Putamen (tissue), 1 donor: ENCODE data around the gene NR6A1.
"Not testable (repeated sequence)": the region's sequence is repeated elsewhere in the genome, so short reads cannot be mapped to it uniquely, and the experiment has no call there.

Experiments
- DNase-seq: peaks from one replicate; pipeline ENCODE4 v3.0.0-alpha.2; 2016; ENCODE audit warnings: low spot score

The NR6A1 gene

GRCh38 chr9:124759327-124759726 is 11.8 kb downstream of the NR6A1 start:
- DNase-seq: no peak

DNA sequence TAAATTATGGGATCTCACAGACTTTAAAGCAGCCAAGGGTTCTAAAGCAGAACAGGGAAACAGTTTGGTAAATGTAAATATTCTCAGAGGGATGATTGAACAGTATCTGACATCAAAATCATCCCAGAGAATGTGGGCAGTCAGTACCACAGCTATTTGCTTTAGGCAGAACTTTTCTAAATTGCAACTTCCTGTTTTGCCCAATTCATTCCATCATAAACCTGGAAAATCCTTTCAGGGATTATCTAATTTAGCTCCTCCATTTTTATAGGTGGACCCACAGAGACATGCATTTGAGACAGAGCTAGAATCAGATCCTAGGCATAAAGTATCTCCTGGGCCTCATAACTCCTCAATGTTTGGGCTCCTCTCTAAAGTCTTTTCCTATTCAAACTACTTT is 12.4 kb downstream of the NR6A1 start:
- no peak for DNase-seq

DNA sequence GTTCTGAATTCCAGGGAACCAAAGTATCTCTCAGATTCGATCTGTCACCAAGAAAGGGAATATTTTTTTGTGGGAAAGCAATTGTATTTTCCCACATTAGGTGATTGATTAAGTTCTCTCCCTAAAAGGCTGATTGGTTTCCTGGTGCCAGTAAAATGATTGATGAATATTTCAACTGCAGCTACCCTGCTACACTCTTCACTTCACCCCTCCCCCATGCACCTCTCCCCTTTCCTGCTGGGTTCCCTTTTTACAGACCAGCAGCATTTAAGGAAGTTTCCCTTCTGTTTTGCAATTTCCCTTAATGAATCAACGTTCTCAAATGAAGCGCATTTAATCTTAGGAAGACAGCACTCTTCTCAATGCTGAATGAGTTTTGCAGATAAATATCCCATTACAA is 13.1 kb downstream of the NR6A1 start:
- DNase-seq: no peak

DNA sequence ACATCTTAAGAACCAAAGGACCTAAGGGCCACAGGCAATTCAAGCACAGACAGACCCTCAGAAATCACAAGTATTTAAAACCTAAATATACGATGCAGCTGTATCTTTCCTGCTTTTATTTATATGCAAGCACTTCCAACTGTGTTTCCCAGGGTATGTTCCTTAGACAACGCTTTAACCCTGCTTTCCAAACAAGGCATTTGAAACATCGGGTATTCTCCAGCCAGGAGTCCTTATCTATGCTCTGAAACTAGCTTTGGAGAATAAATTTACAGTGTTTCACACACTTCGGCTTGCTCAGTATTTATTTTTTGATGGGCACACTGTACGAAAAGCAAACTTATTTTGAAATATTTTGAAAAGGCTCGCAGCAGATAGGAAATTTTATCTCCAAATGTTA is 13.5 kb downstream of the NR6A1 start:
- DNase-seq: no peak

GRCh38 chr9:124756011-124756410 is 15.1 kb downstream of the NR6A1 start:
- no peak for DNase-seq

GRCh38 chr9:124755061-124755460 is 16.1 kb downstream of the NR6A1 start:
- DNase-seq: no peak

GRCh38 chr9:124754289-124754688 is 16.8 kb downstream of the NR6A1 start:
- DNase-seq: no peak

- no peak for DNase-seq
These were observed 18.1 kb downstream of the NR6A1 start for GRCh38 chr9:124752967-124753366.

DNA sequence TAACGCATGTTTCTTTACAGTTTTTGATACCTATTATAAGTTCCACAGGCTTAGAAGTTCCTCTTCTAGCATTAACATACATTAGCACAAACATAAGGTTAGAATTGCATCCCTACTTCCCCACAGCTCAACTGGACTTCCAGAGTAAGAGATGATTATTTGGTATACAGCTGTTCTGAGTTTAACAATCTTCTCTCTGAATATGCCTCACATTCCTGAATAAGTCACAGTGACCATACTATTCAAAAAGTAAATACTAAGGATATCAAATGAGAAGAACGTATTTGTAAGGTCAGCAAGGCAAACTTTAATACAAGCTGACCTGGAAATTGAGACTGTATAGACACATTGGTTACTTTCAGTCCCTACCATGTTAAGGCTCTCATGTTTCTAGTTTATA is 21.3 kb downstream of the NR6A1 start:
- no peak for DNase-seq

DNA sequence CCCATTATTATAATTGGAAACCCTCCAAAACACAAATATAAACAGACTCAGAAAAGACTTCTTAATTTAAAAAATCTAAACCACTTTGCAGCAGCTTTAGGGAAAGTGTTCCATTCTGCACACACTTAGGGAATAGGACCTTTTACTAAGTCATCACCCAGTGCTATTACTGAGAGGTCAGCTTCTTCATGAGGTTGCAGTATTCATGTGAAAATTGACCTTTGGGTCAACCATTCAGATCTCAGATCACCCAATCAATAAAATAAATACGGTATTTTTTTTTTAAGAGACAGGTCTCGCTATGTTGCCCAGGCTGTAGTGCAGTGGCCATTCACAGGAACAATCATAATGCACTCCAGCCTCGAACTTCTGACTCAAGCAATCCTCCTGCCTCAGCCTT is 21.8 kb downstream of the NR6A1 start:
- no peak for DNase-seq

DNA sequence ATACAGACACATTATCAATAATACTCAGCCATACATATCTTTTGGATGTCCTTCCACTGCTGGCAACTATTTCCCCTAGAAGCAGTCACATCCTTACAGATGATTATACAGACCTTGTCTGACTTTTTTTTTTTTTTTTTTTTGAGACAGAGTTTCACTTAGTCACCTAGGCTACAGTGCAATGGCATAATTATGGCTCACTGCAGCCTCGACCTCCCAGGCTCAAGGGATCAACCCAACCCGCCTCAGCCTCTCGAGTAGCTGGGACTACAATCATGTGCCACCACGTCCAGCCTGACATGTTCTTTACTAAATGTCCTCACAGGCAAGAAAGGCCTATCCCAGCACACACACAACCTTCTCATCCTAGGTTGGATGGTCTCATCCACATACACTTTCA is 24.0 kb downstream of the NR6A1 start:
- DNase-seq: no peak

DNA sequence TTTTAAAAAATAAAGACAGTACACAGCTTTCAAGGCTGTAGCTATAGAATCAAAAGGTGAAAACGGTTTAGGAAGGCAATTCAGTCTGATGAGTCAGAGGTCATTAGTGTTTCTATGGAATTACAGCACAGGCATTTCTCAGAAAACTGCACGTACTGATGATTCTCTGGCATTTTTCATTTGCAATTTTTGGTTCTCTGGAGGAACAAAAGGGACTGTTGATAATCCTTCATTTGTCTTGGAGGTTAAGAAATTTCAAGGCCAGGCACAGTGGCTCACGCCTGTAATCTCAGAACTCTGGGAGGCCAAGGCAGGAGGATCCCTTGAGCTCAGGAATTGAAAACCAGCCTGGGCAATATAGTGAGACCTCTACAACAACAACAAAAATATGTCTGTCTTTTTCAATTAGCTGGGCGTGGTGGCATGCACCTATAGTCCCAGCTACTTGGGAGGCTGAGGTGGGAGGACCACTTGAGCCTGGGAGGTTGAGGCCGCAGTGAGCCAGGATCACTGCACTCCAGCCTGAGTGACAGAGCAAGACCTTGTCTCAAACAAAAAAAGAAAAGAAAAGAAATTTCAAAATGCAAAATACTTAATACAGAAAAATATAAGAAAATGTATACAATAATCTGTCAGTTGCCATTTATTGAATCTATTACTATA is 27.3 kb downstream of the NR6A1 start:
- no peak for DNase-seq

DNA sequence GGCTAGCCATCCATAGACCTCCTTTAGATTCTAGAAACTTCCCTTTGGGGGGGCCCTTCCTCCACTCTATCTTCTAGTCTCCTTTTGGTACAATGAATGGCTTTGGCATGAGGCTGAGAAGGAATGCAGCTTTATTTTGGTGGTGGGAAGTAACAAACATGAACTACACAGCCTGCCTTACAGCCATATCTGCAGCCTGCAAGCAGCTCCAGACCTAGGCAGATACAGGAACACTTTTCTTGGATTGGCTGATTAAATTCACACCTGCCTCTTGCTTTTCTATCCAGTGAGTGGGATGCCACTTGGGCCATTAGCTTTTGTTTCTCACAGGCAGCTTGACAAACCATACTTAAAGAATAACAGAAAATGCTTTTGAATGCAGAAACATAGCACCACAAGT is 28.2 kb downstream of the NR6A1 start:
- no peak for DNase-seq

GRCh38 chr9:124741662-124742061 is 29.4 kb downstream of the NR6A1 start:
- DNase-seq: no peak

DNA sequence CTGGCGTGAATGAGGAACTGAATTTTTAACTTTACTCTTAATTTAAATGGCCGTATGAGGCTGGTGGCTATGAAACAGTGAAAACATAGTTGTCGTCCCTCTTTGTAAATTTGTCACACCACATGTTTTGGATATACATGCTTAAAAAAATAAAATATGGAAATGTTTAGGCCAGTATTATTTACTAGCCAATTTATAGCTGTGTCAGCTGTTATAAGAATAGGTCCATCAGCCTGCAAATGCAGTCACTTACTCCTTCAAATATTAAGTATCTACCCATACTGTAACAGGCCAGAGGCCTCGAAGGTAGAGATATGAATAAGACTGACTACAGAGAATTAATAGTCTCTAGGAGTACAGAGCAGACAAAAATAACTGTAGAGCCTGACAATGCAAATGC is 30.0 kb downstream of the NR6A1 start:
- DNase-seq: no peak

DNA sequence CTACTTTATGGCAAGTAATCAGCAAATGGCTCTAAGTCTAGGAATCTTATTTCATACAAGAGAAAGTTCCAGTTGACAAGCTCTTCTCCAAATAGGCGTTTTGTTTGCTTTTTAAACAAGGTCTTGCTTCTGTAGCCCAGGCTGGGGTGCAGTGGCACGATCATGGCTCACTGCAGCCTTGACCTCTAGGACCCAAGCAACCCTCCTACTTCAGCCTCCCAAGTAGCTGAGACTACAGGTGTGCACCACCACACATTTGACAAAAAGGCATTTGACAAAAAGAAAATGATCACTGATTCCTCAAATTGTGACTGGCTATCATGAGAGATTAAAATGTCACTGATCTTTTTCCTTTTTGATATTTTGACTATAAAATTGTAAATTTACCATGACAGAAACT is 31.8 kb downstream of the NR6A1 start:
- no peak for DNase-seq

- DNase-seq: not testable (repeated sequence)
These were observed 33.0 kb downstream of the NR6A1 start for GRCh38 chr9:124738075-124738474.

DNA sequence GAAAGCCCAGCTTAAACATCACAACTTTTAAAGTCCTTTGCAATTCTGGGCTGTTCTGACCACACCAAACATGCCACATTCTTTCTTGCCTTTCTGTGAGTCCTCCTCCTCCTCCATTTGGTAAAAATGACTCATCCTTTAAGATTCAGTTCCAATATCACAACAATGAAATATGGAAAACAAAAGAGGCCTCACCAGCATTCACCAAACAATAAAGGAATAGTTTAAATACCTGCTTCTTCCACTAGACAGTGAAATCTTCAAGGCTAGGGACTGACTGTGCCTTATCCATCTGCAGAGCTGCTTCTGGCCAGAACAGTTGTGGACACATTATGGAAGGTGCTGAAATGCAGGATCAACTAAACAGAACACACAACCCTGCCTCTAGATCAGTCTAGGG is 36.0 kb downstream of the NR6A1 start:
- DNase-seq: no peak

DNA sequence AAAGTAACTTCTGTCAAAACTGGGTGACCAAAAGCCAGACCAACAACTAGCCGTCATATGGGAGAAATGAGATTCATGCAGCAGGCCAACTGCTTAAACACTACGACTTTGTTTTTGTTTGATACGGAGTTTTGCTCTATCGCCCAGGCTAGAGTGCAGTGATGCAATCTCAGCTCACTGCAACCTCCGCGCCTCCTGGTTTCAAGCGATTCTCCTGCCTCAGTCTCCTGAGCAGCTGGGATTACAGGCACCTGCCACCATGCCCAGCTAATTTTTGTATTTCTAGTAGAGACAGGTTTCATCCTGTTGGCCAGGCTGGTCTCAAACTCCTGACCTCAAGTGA is 36.4 kb downstream of the NR6A1 start:
- not testable (repeated sequence) for DNase-seq

GRCh38 chr9:124733964-124734740 is 37.0 kb downstream of the NR6A1 start:
- DNase-seq: no peak

- DNase-seq: no peak
These were observed 40.3 kb downstream of the NR6A1 start for GRCh38 chr9:124730772-124731171.

DNA sequence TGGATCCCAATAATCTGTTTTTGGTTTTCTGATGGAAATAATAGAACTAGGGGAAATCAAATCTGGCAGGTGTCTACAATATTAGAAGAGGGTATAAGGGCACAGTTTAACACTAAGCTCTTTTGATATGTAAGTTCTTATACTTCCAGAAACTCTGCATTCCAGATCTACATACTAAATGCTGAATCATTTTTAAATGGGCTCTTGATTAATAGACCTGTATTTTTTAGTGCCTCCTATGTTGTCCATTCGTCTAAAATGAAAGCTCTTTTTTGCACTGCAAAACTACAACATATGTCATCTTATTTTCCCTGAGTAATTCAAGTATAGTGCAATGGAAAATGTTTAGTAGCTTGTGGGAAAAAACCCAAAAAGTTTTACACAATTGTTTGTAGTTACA is 44.2 kb downstream of the NR6A1 start:
- no peak for DNase-seq

GRCh38 chr9:124725068-124725452 is 46.1 kb downstream of the NR6A1 start:
- DNase-seq: no peak
